ENCODE measurements around the gene IL3. TPM values are rescaled to one million over a fixed set of nuclear protein-coding genes. Genes with fewer than 3 reads are reported as not detected.

Gene IL3
- total and polyA plus RNA-seq, 2 experiments from 2014 or later = not detected

DNA sequence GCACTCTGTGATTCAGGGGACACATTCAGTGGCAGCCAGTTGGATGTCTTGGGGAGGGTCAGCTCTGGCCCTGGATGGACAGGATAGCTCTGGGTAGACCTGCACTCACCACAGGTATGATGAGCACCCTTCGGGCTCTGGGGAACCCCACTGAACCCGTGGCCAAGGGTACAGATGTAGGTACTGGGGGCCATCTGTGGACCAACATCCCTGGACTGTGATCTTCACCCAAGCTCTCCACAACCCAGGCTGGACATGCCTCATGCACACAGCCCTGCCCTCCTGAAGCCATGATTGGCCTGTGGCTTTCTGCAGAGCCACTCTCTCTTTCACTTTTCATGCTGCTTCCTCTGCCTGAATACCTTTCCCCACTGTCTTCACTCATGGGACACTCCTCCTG lies 33.4 kb upstream of the IL3 start (continued):
- TF ChIP-seq JUNB (IDR thresholded peaks at IDR 0.05; ENCODE audit: unreplicated experiment) (no peak), ZNF114 (CRISPR knock-in tag; IDR thresholded peaks at IDR 0.05) (no peak), STAT1 (IDR thresholded peaks at IDR 0.05; ENCODE audit: unreplicated experiment) (no peak), CREB1 (CRISPR knock-in tag; IDR thresholded peaks at IDR 0.05; ENCODE audit: low read depth) (no peak), EZH2 (IDR thresholded peaks at IDR 0.05; ENCODE audit: low read depth, unreplicated experiment) (no peak), REST (IDR thresholded peaks at IDR 0.05; ENCODE audit: unreplicated experiment) (no peak)

- Histone ChIP-seq H2AFZ (no peak overlapping the region), H3K4me2 (no peak overlapping the region), H4K20me1 (replicated peaks; ENCODE audit: insufficient read depth) (no peaks in the 10 kb centered on the region), H3K27me3 (ENCODE audit: insufficient read depth) (no peaks in the 10 kb centered on the region), H3K79me2 (replicated peaks; ENCODE audit: insufficient read depth) (no peaks in the 10 kb centered on the region), H3K9me2 (ENCODE audit: insufficient read depth) (no peaks in the 10 kb centered on the region), H3K36me3 (ENCODE audit: insufficient read depth) (no peaks in the 10 kb centered on the region), H3K4me3 (no peak overlapping the region), H3F3A (replicated peaks; ENCODE audit: low read depth) (no peaks in the 10 kb centered on the region), H3K27ac (ENCODE audit: low read depth) (no peak overlapping the region), H3K4me1 (ENCODE audit: insufficient read depth) (no peaks in the 10 kb centered on the region)
- no peak for DNase-seq (ENCODE audit: low spot score)
- Mint-ChIP-seq H3K9me3 (no peaks in the 10 kb centered on the region), H3K36me3 (ENCODE audit: low read depth) (no peaks in the 10 kb centered on the region), H3K4me1 (no peaks in the 10 kb centered on the region), H3K27ac (no peak overlapping the region), H3K4me3 (no peak overlapping the region), H3K27me3 (ENCODE audit: insufficient read depth, low read depth, poor library complexity) (peaks cover 2% of the 10 kb centered on the region)
- TF ChIP-seq EZH2phosphoT487 (IDR thresholded peaks at IDR 0.05; ENCODE audit: unreplicated experiment) = no peak
- TF ChIP-seq POLR2AphosphoS5 (IDR thresholded peaks at IDR 0.05; ENCODE audit: low read depth) = no peak
- ATAC-seq = no peak
Observed at GRCh38 chr5:132029609-132030330, 30.7 kb upstream of the IL3 start.

GRCh38 chr5:132030610-132031009 lies 29.8 kb upstream of the IL3 start:
- H3K4me3 ChIP-seq = no peak overlapping the region
- DNase-seq (ENCODE audit: low spot score) = no peak
- H3F3A ChIP-seq (replicated peaks; ENCODE audit: low read depth) = no peaks in the 10 kb centered on the region
- H4K20me1 ChIP-seq (replicated peaks; ENCODE audit: insufficient read depth) = no peaks in the 10 kb centered on the region
- Mint-ChIP-seq H3K27me3 (ENCODE audit: insufficient read depth, low read depth, poor library complexity) (peaks cover 2% of the 10 kb centered on the region), H3K36me3 (ENCODE audit: low read depth) (no peaks in the 10 kb centered on the region), H3K4me3 (no peak overlapping the region), H3K27ac (no peak overlapping the region), H3K4me1 (no peaks in the 10 kb centered on the region), H3K9me3 (no peaks in the 10 kb centered on the region)
- H3K9me2 ChIP-seq (ENCODE audit: insufficient read depth) = no peaks in the 10 kb centered on the region
- no peak overlapping the region for H3K27ac ChIP-seq (ENCODE audit: low read depth)
- no peaks in the 10 kb centered on the region for H3K4me1 ChIP-seq (ENCODE audit: insufficient read depth)
- H3K79me2 ChIP-seq (replicated peaks; ENCODE audit: insufficient read depth) = no peaks in the 10 kb centered on the region
- no peaks in the 10 kb centered on the region for H3K36me3 ChIP-seq (ENCODE audit: insufficient read depth)
- no peak overlapping the region for H3K4me2 ChIP-seq
- ATAC-seq = no peak
- H3K27me3 ChIP-seq (ENCODE audit: insufficient read depth) = no peaks in the 10 kb centered on the region
- no peak overlapping the region for H2AFZ ChIP-seq
- no peak for TF ChIP-seq EZH2phosphoT487 (IDR thresholded peaks at IDR 0.05; ENCODE audit: unreplicated experiment)
- TF ChIP-seq NANOG (IDR thresholded peaks at IDR 0.05; ENCODE audit: borderline replicate concordance) = no peak
- TF ChIP-seq STAT1 (IDR thresholded peaks at IDR 0.05; ENCODE audit: unreplicated experiment) = no peak
- no peak for TF ChIP-seq CTCF (conservative IDR thresholded peaks at IDR 0.05; ENCODE audit: low read depth in 2 of 2)

Data from GM23338 (cell line).